MM.1S (cell line): ENCODE measurements around the gene EXOC5.

ENCODE experiments used
- EZH2 ChIP-seq: fragments of 300-600 bp; sonication (generic); optimal IDR thresholded peaks from 2 replicates; pipeline ENCODE3; 2017; ENCODE audit warnings: low read depth, mild to moderate bottlenecking, antibody characterized with exemption, low read length, mixed read lengths
- EZH2phosphoT487 ChIP-seq: fragments of 300-600 bp; sonication (generic); IDR thresholded peaks from 2 replicates; pipeline ENCODE4 v1.6.1; 2018; ENCODE audit warnings: antibody characterized with exemption, low read length
- TF ChIP-seq, protein P1 (sequence below): fragments of 300-600 bp; sonication (generic); IDR thresholded peaks from 2 replicates; pipeline ENCODE4 v1.5.1; 2016; ENCODE audit warnings: antibody characterized with exemption, low read length, mixed read lengths

DNA sequence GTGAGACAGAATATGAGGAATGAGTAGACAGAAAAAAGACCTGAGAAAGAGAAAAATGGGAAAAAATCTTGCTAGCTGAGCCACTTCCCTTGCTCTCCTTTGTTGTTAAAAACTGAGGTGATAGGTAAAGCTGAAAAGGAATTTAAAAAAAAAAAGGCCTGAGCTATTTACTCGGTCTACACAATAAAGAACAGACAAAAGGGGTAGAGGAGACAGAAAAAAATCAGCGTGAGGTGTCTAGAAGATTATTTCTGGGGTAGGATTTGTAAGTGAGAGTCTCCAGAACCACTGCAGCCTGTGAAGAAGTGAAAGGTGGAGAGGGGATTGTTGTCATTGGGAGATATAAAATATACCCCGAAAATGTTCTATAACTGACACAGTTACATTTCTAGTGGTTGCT, 98.8 kb downstream of the EXOC5 start:
- TF ChIP-seq EZH2 (no peak), EZH2phosphoT487 (no peak)
- TF ChIP-seq, protein P1, sequence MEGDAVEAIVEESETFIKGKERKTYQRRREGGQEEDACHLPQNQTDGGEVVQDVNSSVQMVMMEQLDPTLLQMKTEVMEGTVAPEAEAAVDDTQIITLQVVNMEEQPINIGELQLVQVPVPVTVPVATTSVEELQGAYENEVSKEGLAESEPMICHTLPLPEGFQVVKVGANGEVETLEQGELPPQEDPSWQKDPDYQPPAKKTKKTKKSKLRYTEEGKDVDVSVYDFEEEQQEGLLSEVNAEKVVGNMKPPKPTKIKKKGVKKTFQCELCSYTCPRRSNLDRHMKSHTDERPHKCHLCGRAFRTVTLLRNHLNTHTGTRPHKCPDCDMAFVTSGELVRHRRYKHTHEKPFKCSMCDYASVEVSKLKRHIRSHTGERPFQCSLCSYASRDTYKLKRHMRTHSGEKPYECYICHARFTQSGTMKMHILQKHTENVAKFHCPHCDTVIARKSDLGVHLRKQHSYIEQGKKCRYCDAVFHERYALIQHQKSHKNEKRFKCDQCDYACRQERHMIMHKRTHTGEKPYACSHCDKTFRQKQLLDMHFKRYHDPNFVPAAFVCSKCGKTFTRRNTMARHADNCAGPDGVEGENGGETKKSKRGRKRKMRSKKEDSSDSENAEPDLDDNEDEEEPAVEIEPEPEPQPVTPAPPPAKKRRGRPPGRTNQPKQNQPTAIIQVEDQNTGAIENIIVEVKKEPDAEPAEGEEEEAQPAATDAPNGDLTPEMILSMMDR = no peak
